Stimulated activated CD8-positive, alpha-beta memory T cell treated with anti-CD3 and anti-CD28 coated beads, Interleukin-4, amount 100 ng/mL, for 4 hours (primary cell): Measurements from ENCODE around the gene PTH1R.

Source experiments
- DNase-seq, 2 donors: peaks; one replicate each; pipeline ENCODE4 v3.0.0-alpha.2; 2020; ENCODE audit warnings: low read depth in 2 of 2, low spot score in 1 of 2

Gene PTH1R

DNA sequence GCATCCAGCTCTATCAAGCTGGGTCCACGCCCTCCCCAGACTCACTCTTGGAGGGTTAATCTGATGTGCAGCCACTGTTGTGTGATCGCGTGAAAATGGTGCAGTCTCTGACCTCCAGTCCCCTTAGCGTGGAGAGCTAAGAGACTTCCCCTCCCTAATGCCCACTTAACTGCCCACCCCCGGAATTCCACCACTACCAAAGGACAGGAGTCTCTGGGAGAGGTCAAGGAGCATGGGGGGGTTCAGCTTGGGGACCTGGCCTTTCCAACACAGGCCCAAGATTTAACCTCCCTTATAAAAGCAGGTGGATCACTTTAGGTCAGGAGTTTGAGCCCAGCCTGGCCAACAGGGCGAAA is 50.2 kb downstream of the PTH1R start:
- DNase-seq = no peak

GRCh38 chr3:46928282-46928681 is 50.8 kb downstream of the PTH1R start:
- DNase-seq = no peak

DNA sequence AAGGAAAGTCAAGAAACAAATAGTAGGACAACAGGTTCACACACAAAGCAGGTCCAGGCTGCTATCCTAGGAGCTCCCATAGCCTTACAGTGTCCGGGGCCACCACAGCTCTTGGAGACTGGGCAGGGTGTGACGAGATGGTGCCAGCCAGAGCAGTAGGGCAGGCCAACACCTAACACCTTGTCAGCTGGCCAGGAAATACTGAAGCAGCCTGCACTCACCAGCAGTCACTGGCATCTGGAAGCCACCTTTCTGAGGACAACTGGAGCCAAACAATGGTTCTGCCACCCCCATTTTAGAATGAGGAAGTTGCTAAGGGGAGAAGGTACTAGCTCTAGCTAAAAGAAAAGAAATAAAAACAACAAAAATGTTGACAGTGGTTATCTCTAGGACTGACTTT is 51.8 kb downstream of the PTH1R start:
- no peak for DNase-seq

DNA sequence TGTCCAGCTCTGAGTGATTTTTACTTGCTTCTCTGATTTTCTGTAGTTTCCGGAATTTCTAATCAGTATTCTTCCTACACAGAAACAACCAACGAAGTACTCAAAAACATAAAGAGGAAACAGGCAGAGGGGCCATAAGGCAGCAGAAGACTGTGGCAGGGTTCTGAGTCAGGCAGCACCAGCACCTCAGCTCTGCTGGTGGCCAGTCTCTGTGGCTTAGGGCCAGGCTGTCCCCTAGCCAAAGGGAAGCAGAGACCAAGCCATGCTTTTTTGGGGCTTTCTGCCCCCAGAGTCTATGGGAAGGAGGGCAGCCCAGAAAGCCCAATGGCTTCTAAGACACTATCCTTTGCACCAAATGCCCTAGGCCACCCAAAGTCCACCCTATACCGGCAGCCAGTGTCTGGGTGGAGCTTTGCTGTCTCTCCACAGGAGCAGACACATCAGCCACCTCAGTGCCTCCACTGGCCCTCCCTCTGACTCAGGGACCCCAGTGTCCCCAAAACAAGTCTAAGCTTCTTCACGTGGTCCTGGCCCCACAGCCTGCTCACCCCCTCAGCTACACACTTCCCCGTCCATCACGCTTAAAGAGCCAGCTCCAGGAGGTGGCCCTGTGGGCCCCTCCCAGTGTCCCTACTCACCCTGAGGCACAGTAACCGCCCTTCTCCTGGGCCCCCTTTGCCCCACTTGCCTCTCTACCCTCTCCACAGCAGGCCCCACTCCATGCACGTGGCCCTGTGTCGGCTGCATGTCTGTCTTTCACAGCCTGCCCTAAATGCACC is 52.8 kb downstream of the PTH1R start:
- no peak for DNase-seq

- no peak for DNase-seq
Observed at GRCh38 chr3:46930945-46931403, 53.5 kb downstream of the PTH1R start.

GRCh38 chr3:46931631-46932331 is 54.3 kb downstream of the PTH1R start:
- DNase-seq = no peak

DNA sequence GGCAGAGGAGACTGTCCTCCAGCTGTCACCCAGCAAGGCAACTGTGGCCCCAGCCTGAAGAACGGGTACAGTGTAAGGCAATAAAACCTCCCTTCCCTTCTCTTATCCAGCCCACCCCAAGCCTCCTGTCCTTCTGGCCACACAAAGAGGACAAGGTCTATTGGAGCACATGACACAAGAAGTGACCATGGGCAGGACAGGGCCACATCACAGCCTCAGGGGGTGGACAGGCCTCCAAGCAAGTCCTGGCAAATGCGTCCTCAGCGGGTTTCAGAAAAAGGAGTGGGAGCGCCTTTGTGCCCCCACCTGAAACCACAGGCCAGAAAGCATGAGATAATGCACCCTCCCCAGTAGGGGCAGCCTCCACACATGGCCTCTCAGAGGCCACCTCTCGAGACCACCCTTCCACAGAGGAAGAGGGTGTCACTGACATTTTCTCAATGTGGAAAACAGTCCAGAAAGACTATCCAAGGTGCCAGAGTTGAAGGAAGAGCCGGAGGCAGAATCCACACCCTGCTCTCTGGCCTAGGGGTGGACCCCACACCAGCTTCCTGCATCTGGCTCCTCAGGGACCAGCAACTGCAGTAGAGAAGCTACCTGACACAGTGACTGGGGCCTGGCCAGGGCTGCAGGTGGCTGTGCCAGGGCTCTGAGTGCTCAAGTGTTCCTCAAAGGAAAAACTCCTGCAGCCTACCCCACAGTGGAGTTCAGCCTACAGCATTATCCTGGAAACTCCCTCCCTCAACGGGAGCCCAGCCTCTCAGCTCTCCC is 55.1 kb downstream of the PTH1R start:
- DNase-seq = no peak

- DNase-seq = no peak
Observed at GRCh38 chr3:46933261-46933660, 55.7 kb downstream of the PTH1R start.

DNA sequence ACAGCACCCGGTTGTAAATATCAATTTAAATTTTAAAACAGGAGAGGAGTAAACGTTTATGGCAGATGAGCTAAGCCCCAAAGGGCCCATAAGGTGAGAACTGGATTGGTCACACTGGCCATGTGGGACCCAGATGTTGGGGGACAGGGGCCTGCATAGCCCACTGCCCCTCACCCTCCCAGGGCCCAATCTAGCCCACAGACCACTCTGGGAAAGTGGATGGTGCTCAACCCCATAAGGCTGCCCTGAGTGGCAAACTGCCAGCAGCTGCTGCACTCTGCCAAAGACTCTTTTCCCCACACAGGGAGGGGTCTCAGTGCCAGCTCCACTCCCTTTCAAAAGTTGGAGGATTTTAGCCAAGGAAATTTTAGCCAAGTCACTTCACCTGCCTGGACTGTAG is 56.6 kb downstream of the PTH1R start:
- no peak for DNase-seq

GRCh38 chr3:46934498-46935167 is 57.1 kb downstream of the PTH1R start:
- no peak for DNase-seq

GRCh38 chr3:46935168-46935858 is 57.8 kb downstream of the PTH1R start:
- DNase-seq = no peak

GRCh38 chr3:46935989-46936558 is 58.6 kb downstream of the PTH1R start:
- no peak for DNase-seq

GRCh38 chr3:46936733-46937250 is 59.3 kb downstream of the PTH1R start:
- no peak for DNase-seq

DNA sequence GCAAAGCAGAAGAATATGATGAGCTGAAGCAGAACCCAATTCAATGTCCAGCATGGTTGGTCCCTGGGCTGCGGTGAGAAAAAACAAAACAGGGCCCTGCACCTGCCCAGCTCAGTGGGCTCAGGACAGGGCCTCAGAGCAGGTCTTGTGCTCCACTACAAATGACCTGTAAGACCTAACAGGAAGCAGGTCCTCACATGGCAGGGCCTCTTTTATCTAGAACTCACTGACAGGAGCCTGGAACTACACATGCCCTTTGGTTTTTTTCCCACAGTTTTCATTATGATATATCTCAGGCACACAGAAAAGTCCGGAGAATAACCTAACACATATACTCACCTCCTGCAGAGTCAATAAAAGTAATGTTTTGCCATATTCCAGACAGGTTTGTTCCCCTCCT is 60.6 kb downstream of the PTH1R start:
- DNase-seq = no peak

DNA sequence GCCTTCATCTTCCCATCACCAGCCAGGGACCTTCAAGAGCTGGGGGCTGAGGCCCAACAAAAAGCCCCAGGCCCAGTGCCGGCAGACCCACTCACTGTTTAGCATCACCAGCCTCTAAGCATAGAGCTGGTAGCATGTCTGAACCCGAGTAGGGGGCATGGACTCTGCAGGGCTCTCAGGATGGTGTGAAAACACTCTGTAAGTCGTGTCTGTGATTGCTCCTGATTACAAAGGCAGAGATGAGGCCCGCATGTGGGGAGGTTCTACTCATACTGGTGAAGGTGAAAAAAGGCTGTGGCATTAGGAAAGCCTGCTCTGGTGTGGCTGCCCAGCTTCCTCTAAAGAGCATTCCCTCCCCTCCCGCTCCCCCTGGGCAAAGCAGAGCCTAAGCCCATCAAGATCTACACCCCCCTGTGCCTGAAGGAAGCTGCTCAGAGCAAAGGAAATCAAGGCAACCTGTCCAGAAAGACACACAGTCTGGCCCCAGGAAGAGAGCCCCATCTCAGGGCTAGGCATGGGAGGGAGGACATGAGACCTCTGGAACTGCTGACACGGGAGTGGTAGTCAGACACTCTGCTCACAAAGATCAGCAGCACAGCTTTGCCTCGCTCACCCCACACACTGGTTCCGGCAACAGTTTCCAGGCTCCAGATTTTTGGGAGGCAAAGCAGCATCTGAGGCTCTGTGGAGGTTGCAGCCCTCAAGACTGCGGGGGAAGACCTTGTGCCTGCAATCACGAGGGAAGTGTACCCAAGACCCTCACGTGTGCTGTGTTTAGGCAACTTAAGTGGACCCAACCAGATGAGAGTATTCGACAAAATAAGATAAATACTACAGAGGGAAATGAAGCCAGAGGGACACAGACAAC is 62.3 kb downstream of the PTH1R start:
- DNase-seq = no peak

- DNase-seq = no peak
Observed at GRCh38 chr3:46942076-46942475, 64.6 kb downstream of the PTH1R start.

- DNase-seq = no peak
Observed at GRCh38 chr3:46942481-46943236, 65.1 kb downstream of the PTH1R start.
